Chondrocyte (in vitro differentiated cells): ENCODE results near the gene CEMP1. TPM values are rescaled to one million over a fixed set of nuclear protein-coding genes. Genes with fewer than 3 reads are reported as not detected.

Source experiments
- DNase-seq: peaks from one replicate; pipeline ENCODE4 v3.0.0; 2021; ENCODE audit warnings: mixed read lengths, low spot score
- H3K27ac Mint-ChIP-seq: one replicate; pipeline ENCODE4 v1.8.0; 2021; ENCODE audit warnings: mild to moderate bottlenecking, moderate library complexity, mixed read lengths; ENCODE audit not compliant: unreplicated experiment
- H3K27me3 Mint-ChIP-seq: 2 replicates; pipeline ENCODE4 v1.8.0; 2021; ENCODE audit warnings: low read depth, mixed read lengths
- H3K36me3 Mint-ChIP-seq: 2 replicates; pipeline ENCODE4 v1.8.0; 2021; ENCODE audit warnings: low read depth, mixed read lengths
- H3K4me1 Mint-ChIP-seq: 2 replicates; pipeline ENCODE4 v1.8.0; 2021; ENCODE audit warnings: low read depth, mild to moderate bottlenecking, mixed read lengths
- H3K4me3 Mint-ChIP-seq: one replicate; pipeline ENCODE4 v1.8.0; 2021; ENCODE audit warnings: mild to moderate bottlenecking, moderate library complexity, mixed read lengths; ENCODE audit not compliant: unreplicated experiment
- H3K9me3 Mint-ChIP-seq: 2 replicates; pipeline ENCODE4 v1.8.0; 2021; ENCODE audit warnings: low read depth, mixed read lengths
- total RNA-seq: library from RNA; stranded (reverse); gene quantifications from 3 replicates; pipeline ENCODE4 v1.2.1, GENCODE V29; 2021
- TF ChIP-seq, protein P1 (sequence below): fragments of 200-600 bp; sonication (generic); IDR thresholded peaks from 2 replicates; pipeline ENCODE4 v1.5.0; 2021; ENCODE audit warnings: antibody characterized with exemption, mild to moderate bottlenecking, moderate library complexity

The CEMP1 gene
- total RNA-seq, 1 donor from 2014 or later, result not detected

GRCh38 chr16:2496223-2497115, 34.7 kb downstream of the CEMP1 start:
- Mint-ChIP-seq H3K9me3 (no peaks in the 10 kb centered on the region), H3K27ac (no peak overlapping the region), H3K27me3 (no peaks in the 10 kb centered on the region), H3K4me1 (peaks cover 8% of the 10 kb centered on the region), H3K4me3 (no peak overlapping the region), H3K36me3 (peaks cover 2% of the 10 kb centered on the region)
- TF ChIP-seq, protein P1, sequence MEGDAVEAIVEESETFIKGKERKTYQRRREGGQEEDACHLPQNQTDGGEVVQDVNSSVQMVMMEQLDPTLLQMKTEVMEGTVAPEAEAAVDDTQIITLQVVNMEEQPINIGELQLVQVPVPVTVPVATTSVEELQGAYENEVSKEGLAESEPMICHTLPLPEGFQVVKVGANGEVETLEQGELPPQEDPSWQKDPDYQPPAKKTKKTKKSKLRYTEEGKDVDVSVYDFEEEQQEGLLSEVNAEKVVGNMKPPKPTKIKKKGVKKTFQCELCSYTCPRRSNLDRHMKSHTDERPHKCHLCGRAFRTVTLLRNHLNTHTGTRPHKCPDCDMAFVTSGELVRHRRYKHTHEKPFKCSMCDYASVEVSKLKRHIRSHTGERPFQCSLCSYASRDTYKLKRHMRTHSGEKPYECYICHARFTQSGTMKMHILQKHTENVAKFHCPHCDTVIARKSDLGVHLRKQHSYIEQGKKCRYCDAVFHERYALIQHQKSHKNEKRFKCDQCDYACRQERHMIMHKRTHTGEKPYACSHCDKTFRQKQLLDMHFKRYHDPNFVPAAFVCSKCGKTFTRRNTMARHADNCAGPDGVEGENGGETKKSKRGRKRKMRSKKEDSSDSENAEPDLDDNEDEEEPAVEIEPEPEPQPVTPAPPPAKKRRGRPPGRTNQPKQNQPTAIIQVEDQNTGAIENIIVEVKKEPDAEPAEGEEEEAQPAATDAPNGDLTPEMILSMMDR, result no peak
- no peak for DNase-seq

DNA sequence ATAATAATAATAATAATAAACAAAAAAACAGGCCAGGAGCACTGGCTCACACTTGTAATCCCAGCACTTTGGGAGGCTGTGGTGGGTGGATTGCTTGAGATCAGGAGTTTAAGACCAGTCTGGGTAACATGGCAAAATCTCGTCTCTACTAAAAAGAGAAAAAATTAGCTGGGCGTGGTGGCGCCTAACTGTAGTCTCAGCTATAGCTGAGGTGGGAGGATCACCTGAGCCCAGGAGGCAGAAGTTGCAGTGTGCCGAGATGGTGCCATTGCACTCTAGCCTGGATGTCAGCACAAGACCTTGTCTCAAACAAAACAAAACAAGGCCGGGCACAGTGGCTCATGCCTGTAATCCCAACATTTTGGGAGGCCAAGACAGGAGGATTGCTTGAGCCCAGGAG, 36.2 kb downstream of the CEMP1 start:
- Mint-ChIP-seq H3K27me3 (no peaks in the 10 kb centered on the region), H3K9me3 (no peaks in the 10 kb centered on the region), H3K4me1 (peaks cover 4% of the 10 kb centered on the region), H3K36me3 (peaks cover 2% of the 10 kb centered on the region), H3K27ac (no peak overlapping the region), H3K4me3 (no peak overlapping the region)
- TF ChIP-seq, protein P1, result no peak
- no peak for DNase-seq

DNA sequence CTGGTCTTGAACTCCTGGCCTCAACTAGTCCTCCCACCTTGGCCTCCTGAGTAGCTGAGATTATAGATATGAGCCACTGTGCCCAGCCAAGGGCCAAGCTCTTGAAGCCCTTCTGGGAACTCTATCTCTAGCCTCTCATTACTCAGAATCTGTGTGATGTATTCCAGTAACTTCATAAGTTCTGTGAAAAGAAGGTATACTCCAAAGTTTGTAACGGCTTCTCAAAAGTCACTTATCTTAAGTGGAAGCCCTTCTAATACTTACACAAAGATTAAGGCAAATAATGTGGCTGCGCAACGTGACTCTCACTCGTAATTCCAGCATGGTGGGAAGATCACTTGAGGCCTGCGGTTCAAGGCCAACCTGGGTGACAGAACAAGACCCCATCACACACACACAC, 36.6 kb downstream of the CEMP1 start:
- DNase-seq, result no peak
- peaks cover 4% of the 10 kb centered on the region for H3K4me1 Mint-ChIP-seq
- no peak overlapping the region for H3K4me3 Mint-ChIP-seq
- TF ChIP-seq, protein P1, result no peak
- peaks cover 4% of the 10 kb centered on the region for H3K36me3 Mint-ChIP-seq
- H3K27ac Mint-ChIP-seq, result no peak overlapping the region
- no peaks in the 10 kb centered on the region for H3K9me3 Mint-ChIP-seq
- H3K27me3 Mint-ChIP-seq, result no peaks in the 10 kb centered on the region

DNA sequence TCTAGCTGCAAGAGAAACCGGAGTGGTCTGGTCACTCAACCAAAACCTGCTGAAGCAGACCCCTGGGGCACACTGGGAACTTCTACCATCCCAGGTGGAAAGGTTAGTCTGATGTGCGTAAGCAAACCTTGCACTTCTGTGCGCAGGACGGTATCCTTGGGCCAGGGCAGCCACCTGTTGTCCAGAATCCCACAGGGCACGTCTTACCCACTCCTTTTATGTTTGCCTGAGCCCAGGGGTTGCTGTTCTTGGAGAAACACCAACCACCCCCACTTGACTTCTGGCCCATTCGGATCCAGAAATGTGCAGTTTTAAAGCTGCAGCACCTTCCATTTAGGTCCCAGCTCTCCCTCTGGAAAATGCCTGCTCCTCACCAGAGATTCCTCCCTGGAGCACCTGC, 37.6 kb downstream of the CEMP1 start:
- TF ChIP-seq, protein P1, result no peak
- H3K4me1 Mint-ChIP-seq, result peaks cover 4% of the 10 kb centered on the region
- H3K27ac Mint-ChIP-seq, result no peak overlapping the region
- H3K36me3 Mint-ChIP-seq, result peaks cover 4% of the 10 kb centered on the region
- no peaks in the 10 kb centered on the region for H3K9me3 Mint-ChIP-seq
- DNase-seq, result no peak
- no peak overlapping the region for H3K4me3 Mint-ChIP-seq
- H3K27me3 Mint-ChIP-seq, result no peaks in the 10 kb centered on the region

DNA sequence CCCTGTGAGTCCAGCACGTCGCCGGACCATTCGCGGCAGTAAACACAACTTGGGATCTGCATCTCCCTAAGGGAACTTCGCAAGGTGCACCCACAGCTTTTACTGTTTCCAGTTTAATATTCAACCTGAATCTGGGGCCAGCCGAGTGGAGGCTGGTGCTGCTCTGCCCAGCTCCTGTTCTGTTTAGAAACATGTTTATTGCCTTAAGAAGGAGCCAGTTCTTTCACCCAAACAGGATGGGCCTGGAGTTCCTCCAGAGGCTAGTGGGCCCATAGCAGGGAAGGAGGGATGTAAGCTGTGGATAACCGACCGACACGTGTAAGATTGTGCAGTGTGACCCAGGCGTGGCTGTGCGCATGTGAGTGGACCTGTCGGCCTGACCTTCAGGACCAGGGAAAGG, 38.9 kb downstream of the CEMP1 start:
- peaks cover 5% of the 10 kb centered on the region for H3K4me1 Mint-ChIP-seq
- no peaks in the 10 kb centered on the region for H3K27me3 Mint-ChIP-seq
- TF ChIP-seq, protein P1, result no peak
- peaks cover 4% of the 10 kb centered on the region for H3K36me3 Mint-ChIP-seq
- no peak for DNase-seq
- no peaks in the 10 kb centered on the region for H3K9me3 Mint-ChIP-seq
- H3K4me3 Mint-ChIP-seq, result no peak overlapping the region
- H3K27ac Mint-ChIP-seq, result no peak overlapping the region
